ENCODE results near the gene GPR35.

GRCh38 chr2:240627736-240628506, 2.6 kb downstream of the GPR35 start:
- TF ChIP-seq EZH2 (IDR thresholded peaks at IDR 0.05; ENCODE audit: borderline replicate concordance, low read depth, low read length, poor library complexity, severe bottlenecking), result no peak
- TF ChIP-seq CTCF (conservative IDR thresholded peaks at IDR 0.05; ENCODE audit: low read depth, low read length), result no peak
